NOMO-1 (cell line): Measurements from ENCODE around the gene ERBB4.

Experiments
- DNase-seq, 2 experiments: peaks; one replicate each; lab custom pipeline; 2025; ENCODE audit not compliant: unreplicated experiment in 2 of 2; lab: John Stamatoyannopoulos, UW

The ERBB4 gene

GRCh38 chr2:211864328-211864727 lies 674.3 kb downstream of the ERBB4 start:
- no peak for DNase-seq

DNA sequence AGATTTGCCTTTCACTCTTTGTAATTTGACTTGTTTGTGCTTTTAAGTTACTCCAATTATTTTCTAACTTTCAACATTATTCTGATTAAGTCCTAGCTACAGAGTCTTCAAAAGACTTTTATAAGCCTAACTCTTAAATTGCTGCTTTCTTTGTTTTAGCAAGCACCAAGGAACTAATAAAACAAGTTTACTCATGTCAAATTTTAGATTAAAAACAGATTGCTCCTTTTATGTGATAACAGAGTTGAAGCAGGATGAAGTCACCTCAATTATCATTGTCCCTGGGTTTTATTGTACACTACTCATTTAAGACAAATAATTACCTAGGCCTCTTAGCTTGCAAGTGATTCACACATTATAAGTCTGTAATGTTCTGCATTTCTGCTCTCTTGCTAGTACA lies 678.4 kb downstream of the ERBB4 start:
- DNase-seq, result no peak

GRCh38 chr2:211854832-211855231 lies 683.8 kb downstream of the ERBB4 start:
- no peak for DNase-seq

DNA sequence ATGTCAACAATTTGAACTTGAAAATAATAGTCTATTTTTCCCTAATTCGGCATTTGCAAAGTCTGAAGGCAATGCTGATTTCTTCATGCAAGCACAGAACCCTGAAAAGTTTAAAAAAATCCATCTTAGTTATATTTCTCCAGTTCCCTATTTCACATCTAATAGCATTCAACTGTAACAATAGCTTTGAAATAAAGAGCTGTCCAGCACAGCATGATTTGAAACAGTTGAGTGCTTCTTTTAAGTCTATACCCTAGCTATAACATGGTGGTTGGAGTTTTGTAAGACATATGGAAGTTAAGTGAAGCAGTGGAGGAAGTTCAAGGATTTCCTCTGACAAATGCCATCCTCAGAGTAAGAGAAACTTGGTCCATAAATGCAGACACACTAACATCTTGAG lies 691.9 kb downstream of the ERBB4 start:
- no peak for DNase-seq

DNA sequence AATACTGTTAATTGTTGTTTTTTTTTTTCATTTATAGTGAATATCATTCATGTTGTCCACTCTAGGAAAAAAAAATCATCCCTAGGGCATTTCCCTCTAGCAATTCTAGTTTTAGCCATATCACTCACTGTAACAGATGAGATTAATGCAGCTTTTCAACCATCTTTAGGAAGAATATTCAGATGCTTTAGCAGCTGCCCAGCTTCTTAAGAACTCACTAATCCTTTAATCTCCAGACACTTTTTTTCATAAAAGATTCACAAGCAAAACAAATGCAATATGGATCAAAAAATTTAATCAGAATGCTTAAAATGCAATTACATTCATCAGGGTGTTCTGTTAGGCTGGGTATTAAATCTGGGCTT lies 692.6 kb downstream of the ERBB4 start:
- no peak for DNase-seq

DNA sequence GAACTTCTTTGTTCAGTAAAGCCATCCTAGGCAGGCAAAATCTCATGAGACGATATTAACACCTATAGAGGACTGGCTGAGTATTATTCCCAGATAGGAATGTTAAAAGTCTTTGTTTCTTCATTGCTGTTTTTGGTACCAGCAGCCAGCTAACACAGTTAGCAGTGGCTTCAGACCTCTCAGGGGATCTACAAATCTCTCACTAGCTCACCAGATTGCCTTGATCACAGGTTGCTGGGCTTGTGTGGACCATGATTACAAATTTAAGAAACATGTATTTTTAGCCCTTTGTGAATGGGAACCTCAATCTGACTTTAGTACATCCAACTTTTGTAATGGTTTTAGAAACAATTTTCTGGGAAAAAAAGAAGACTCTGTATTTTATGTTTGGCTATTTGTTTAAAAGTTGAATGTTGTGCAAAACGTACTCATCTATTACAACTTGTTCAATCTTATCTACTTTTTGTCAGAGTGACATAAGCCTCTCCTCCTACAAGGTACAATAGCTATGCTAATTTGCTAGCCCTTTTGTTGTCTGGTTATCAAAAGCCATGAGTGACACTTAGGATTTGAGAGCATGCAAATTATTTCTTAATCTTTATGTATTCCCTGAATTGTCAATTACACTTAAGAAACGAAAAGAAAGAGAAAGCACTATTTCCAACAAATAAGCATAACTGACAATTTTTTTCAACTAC lies 693.1 kb downstream of the ERBB4 start:
- no peak for DNase-seq

- DNase-seq, result no peak
Observed at GRCh38 chr2:211837706-211838105, 700.9 kb downstream of the ERBB4 start.

GRCh38 chr2:211837206-211837605 lies 701.4 kb downstream of the ERBB4 start:
- no peak for DNase-seq

DNA sequence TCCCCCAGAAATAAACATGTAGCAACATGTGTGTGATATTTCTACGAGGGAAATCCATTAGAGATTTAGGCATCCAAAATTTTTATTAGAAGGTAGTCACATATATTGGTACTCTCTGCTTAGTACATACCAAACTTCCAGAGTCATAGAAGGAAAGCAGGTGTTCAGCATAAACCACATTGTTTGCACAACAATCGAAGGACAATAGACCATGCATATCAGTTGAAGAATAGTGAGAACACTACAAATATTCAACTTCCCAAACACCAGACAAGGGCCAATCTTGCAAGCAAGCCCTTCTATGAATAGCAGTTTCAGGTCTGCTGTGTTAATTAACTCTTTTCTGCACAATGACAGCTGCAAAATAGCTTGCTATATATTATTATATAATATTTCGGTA lies 702.2 kb downstream of the ERBB4 start:
- DNase-seq, result no peak

- no peak for DNase-seq
Observed at GRCh38 chr2:211835695-211836094, 702.9 kb downstream of the ERBB4 start.

- DNase-seq, result no peak
Observed at GRCh38 chr2:211833582-211834279, 704.9 kb downstream of the ERBB4 start.

- no peak for DNase-seq
Observed at GRCh38 chr2:211829725-211830124, 708.9 kb downstream of the ERBB4 start.

DNA sequence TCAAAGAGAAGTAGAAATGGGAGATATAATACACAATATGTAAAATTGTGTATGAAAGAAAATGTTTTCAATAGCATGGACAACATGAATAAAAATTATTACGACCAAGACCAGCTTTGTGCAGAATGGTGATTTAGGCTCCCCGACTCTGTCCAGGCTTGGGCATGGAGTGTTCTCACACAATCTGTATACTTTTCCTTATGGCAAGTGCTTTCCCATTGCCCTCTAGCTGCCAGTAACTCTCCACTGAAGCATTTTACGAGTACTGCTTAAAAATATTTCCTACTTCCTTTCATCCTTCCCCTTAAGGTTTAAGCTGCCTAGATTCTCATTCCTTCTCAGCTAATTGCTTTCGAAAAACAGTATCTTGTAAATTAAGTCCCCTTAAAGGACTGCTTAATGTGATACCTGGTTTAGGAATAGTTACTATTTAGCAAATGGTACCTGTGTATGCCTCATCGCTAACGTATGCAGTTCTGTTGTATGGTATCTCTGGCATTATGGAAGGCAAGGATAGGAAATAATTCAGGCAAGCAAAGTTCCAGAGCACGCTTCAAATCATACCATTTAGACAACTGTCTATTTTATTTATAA lies 714.6 kb downstream of the ERBB4 start:
- DNase-seq, result no peak

- DNase-seq, result no peak
Observed at GRCh38 chr2:211822686-211823335, 715.8 kb downstream of the ERBB4 start.

GRCh38 chr2:211816754-211817153 lies 721.8 kb downstream of the ERBB4 start:
- no peak for DNase-seq

DNA sequence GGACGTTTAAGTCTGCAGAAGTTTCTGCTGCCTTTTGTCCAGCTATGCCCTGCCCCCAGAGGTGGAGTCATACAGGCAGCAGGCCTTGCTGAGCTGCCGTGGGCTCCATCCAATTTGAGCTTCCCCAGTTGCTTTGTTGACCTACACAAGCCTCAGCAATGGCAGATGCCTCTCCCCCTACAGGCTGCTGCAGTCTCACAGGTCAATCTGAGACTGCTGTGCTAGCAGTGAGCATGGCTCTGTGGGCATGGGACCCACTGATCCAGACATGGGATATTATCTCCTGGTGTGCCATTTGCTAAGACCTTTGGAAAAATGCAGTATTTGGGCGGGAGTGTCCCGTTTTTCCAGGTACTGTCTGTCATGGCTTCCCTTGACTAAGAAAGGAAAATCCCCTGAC lies 726.0 kb downstream of the ERBB4 start:
- DNase-seq, result no peak

DNA sequence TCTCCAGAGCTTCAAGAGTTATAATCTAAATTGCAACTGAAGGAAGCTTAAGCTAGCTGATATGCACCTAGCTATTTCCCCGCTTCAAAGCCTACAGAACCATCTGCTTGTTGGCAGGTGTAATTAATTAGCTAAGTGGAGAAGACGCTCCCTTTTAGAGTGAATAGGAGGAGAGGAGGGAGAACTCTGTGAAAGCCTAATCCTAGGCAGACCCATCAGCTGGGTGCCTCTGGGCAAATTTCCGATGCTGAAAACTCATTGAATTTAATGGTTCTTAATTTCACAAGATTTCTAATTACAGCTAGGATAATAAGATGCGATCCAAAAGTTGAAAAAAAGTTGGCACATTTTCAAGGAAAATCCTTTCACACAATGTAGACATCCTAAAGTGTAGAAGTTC lies 735.9 kb downstream of the ERBB4 start:
- DNase-seq, result no peak

DNA sequence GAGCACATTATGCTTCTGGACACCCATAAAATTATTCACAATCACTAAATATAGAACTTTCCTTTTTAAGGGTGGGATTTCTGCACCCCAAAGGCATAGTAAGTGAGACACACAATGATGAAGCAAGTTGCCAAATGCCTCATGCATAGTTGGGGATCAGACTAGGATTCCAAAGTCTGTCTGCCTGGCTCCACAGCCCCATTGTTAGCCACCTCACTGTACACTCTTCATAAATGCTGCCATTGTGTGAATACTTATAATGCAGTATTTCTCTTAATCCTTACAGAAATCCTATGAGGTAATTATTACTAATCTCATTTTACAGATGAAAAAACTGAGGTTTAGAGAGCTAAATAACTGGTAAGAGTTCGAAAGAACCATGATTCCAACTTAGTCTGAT lies 738.6 kb downstream of the ERBB4 start:
- no peak for DNase-seq

GRCh38 chr2:211798868-211799267 lies 739.7 kb downstream of the ERBB4 start:
- DNase-seq, result no peak

GRCh38 chr2:211793690-211794089 lies 744.9 kb downstream of the ERBB4 start:
- no peak for DNase-seq

DNA sequence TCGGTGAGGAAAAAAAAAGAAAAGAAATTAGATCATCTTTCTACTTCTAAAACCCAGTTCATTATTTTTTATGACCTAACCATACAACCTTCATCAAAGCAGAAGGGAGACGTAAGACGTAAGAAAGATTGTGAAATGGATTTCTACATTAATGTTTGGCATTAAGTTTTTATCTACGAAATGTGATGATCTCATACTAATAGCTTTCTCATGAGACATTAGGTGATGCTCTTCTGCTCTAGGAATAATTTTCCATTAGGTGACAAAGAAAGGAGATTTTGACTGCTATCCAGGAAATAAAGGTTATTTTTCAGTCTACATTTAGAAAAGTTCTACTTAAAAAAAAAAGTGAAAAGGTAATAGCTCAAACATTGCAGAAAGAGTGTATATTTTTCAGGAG lies 748.6 kb downstream of the ERBB4 start:
- no peak for DNase-seq

- no peak for DNase-seq
Observed at GRCh38 chr2:211766689-211767088, 771.9 kb downstream of the ERBB4 start.
